Body of pancreas (tissue), 4 donors: Measurements from ENCODE around the gene AMPD3.

Experiments used
- POLR2A ChIP-seq, 3 donors: fragments of 450-650 bp; IDR thresholded peaks; one replicate each; pipeline ENCODE4 v1.6.1; 2016; ENCODE audit warnings: antibody characterized with exemption in 3 of 3, mild to moderate bottlenecking in 2 of 3
- TF ChIP-seq, protein P1 (sequence below), 7 experiments: fragments of 450-650 bp in 4 of 7; fragments of 200-600 bp in 3 of 7; sonication (generic) in 3 of 7; IDR thresholded peaks; one replicate each; pipeline ENCODE4 v1.5.1; 2016 to 2019; ENCODE audit warnings: antibody characterized with exemption in 7 of 7

GRCh38 chr11:10498022-10498400, 42.9 kb downstream of the AMPD3 start:
- TF ChIP-seq, protein P1, sequence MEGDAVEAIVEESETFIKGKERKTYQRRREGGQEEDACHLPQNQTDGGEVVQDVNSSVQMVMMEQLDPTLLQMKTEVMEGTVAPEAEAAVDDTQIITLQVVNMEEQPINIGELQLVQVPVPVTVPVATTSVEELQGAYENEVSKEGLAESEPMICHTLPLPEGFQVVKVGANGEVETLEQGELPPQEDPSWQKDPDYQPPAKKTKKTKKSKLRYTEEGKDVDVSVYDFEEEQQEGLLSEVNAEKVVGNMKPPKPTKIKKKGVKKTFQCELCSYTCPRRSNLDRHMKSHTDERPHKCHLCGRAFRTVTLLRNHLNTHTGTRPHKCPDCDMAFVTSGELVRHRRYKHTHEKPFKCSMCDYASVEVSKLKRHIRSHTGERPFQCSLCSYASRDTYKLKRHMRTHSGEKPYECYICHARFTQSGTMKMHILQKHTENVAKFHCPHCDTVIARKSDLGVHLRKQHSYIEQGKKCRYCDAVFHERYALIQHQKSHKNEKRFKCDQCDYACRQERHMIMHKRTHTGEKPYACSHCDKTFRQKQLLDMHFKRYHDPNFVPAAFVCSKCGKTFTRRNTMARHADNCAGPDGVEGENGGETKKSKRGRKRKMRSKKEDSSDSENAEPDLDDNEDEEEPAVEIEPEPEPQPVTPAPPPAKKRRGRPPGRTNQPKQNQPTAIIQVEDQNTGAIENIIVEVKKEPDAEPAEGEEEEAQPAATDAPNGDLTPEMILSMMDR (IDR thresholded peaks at IDR 0.05), result no peak
- TF ChIP-seq POLR2A (IDR thresholded peaks at IDR 0.05), result no peak
